GM19463 (cell line): ENCODE data around the gene NLRC4.
"Not testable (repeated sequence)": the region's sequence is repeated elsewhere in the genome, so short reads cannot be mapped to it uniquely, and the experiment has no call there.

ENCODE experiments used
- ATAC-seq: cut with Tn5 transposase; IDR thresholded peaks from one replicate; pipeline ENCODE4 v1.9.1; 2021; ENCODE audit warnings: mild to moderate bottlenecking, moderate library complexity; ENCODE audit not compliant: unreplicated experiment

The NLRC4 gene

GRCh38 chr2:32264422-32265105, at the start of gene NLRC4:
Gene NLRC4 (minus strand): TSS chr2:32264886. CDS start chr2:32256775, 8,111 bp downstream.
- peak; percentile 88 for ATAC-seq

- ATAC-seq = no peak
These were observed 45.9 kb upstream of the NLRC4 start for GRCh38 chr2:32310577-32310976.

- ATAC-seq = not testable (repeated sequence)
These were observed 29.4 kb upstream of the NLRC4 start for GRCh38 chr2:32293966-32294562.

- ATAC-seq = not testable (repeated sequence)
These were observed 28.8 kb upstream of the NLRC4 start for GRCh38 chr2:32293493-32293892.

- ATAC-seq = no peak
These were observed 27.1 kb upstream of the NLRC4 start for GRCh38 chr2:32291746-32292145.

- no peak for ATAC-seq
These were observed 25.3 kb upstream of the NLRC4 start for GRCh38 chr2:32290000-32290339.

- ATAC-seq = no peak
These were observed 24.7 kb upstream of the NLRC4 start for GRCh38 chr2:32289165-32289999.

- ATAC-seq = no peak
These were observed 19.6 kb upstream of the NLRC4 start for GRCh38 chr2:32284321-32284720.

- no peak for ATAC-seq
These were observed 13.8 kb upstream of the NLRC4 start for GRCh38 chr2:32278478-32278853.

GRCh38 chr2:32277674-32278477, 13.2 kb upstream of the NLRC4 start, which contains the start of gene YIPF4:
Gene YIPF4 (plus strand): TSS chr2:32277904. CDS start chr2:32278156, 252 bp downstream.
- peak; percentile 98 for ATAC-seq

- ATAC-seq = no peak
These were observed 12.6 kb upstream of the NLRC4 start for GRCh38 chr2:32277363-32277673.

- not testable (repeated sequence) for ATAC-seq
These were observed 11.1 kb upstream of the NLRC4 start for GRCh38 chr2:32275790-32276189.

GRCh38 chr2:32274289-32274688, 9.6 kb upstream of the NLRC4 start:
- ATAC-seq = no peak

- ATAC-seq = no peak
These were observed 7.6 kb upstream of the NLRC4 start for GRCh38 chr2:32272279-32272678.

- no peak for ATAC-seq
These were observed 6.4 kb upstream of the NLRC4 start for GRCh38 chr2:32271063-32271462.

GRCh38 chr2:32262105-32262504, 2.6 kb downstream of the NLRC4 start:
- ATAC-seq = no peak

GRCh38 chr2:32260376-32260775, 4.3 kb downstream of the NLRC4 start:
- no peak for ATAC-seq

GRCh38 chr2:32258242-32258641, 6.4 kb downstream of the NLRC4 start:
- ATAC-seq = no peak

GRCh38 chr2:32250290-32250689, 14.4 kb downstream of the NLRC4 start:
- ATAC-seq = no peak

- no peak for ATAC-seq
These were observed 14.9 kb downstream of the NLRC4 start for GRCh38 chr2:32249731-32250236.

GRCh38 chr2:32248299-32248698, 16.4 kb downstream of the NLRC4 start:
- ATAC-seq = no peak
